Liver (tissue), 9 donors: ENCODE measurements around the gene MAGEB2. TPM values are rescaled to one million over a fixed set of nuclear protein-coding genes. Genes with fewer than 3 reads are reported as not detected.

ENCODE experiments used
- DNase-seq: peaks from one replicate; pipeline ENCODE4 v3.0.0-alpha.2; 2017; ENCODE audit warnings: low spot score
- H3K27ac ChIP-seq, 2 donors: one replicate each; pipeline ENCODE4 v1.7.0; 2013; ENCODE audit warnings: inconsistent platforms in 2 of 2, low read length in 2 of 2, control low read depth in 1 of 2, low read depth in 1 of 2, mild to moderate bottlenecking in 1 of 2
- H3K27me3 ChIP-seq, 4 donors: one replicate each; pipeline versions ENCODE4 v1.6.1 to v1.7.0; 2013; ENCODE audit warnings: low read length in 3 of 4, inconsistent platforms in 1 of 4, mild to moderate bottlenecking in 1 of 4, moderate library complexity in 1 of 4; ENCODE audit not compliant: control insufficient read depth in 4 of 4, insufficient read depth in 4 of 4
- H3K36me3 ChIP-seq, 4 donors: one replicate each; pipeline versions ENCODE4 v1.6.1 to v1.7.0; 2013; ENCODE audit warnings: low read length in 3 of 4, mild to moderate bottlenecking in 3 of 4, low read depth in 1 of 4, moderate library complexity in 1 of 4; ENCODE audit not compliant: control insufficient read depth in 4 of 4, insufficient read depth in 3 of 4
- H3K4me1 ChIP-seq, 4 donors: one replicate each; pipeline versions ENCODE4 v1.6.1 to v1.7.0; 2013; ENCODE audit warnings: low read length in 3 of 4, mild to moderate bottlenecking in 3 of 4, moderate library complexity in 1 of 4; ENCODE audit not compliant: control insufficient read depth in 4 of 4, insufficient read depth in 4 of 4
- H3K4me3 ChIP-seq, 3 donors: one replicate each; pipeline versions ENCODE4 v1.6.1 to v1.7.0; 2013; ENCODE audit warnings: low read length in 3 of 3, control low read depth in 1 of 3, low read depth in 1 of 3, mild to moderate bottlenecking in 1 of 3
- H3K9ac ChIP-seq, 2 donors: one replicate each; pipeline ENCODE4 v1.7.0; 2013; ENCODE audit warnings: low read length in 2 of 2, mild to moderate bottlenecking in 2 of 2, moderate library complexity in 2 of 2, control low read depth in 1 of 2, low read depth in 1 of 2
- H3K9me3 ChIP-seq, 4 donors: one replicate each; pipeline versions ENCODE4 v1.6.1 to v1.7.0; 2013; ENCODE audit warnings: low read length in 3 of 4; ENCODE audit not compliant: control insufficient read depth in 4 of 4
- GABPA ChIP-seq, 2 donors: IDR thresholded peaks in 1 of 2; conservative IDR thresholded peaks in 1 of 2; 2 replicates each; pipeline ENCODE4 v1.6.1; 2016; ENCODE audit warnings: antibody characterized with exemption in 2 of 2, mild to moderate bottlenecking in 1 of 2, moderate library complexity in 1 of 2
- HNF4A ChIP-seq, 2 donors: conservative IDR thresholded peaks; 2 replicates each; pipeline ENCODE4 v1.6.1; 2016; ENCODE audit warnings: antibody characterized with exemption in 2 of 2, mild to moderate bottlenecking in 2 of 2
- HNF4G ChIP-seq: IDR thresholded peaks from 2 replicates; pipeline ENCODE4 v1.6.1; 2016; ENCODE audit warnings: antibody characterized with exemption
- JUND ChIP-seq, 2 donors: IDR thresholded peaks; 2 replicates each; pipeline ENCODE4 v1.6.1; 2016; ENCODE audit warnings: antibody characterized with exemption in 2 of 2
- NR2F2 ChIP-seq: IDR thresholded peaks from 2 replicates; pipeline ENCODE4 v1.6.1; 2016; ENCODE audit warnings: antibody characterized with exemption
- RAD21 ChIP-seq, 2 donors: IDR thresholded peaks; 2 replicates each; pipeline ENCODE4 v1.6.1; 2016; ENCODE audit warnings: antibody characterized with exemption in 2 of 2, mild to moderate bottlenecking in 2 of 2
- RXRA ChIP-seq, 2 donors: IDR thresholded peaks; 2 replicates each; pipeline ENCODE4 v1.6.1; 2017 to 2018; ENCODE audit warnings: antibody characterized with exemption in 2 of 2, mild to moderate bottlenecking in 1 of 2
- WGBS: extraction: QIAGEN DNeasy Blood & Tissue Kit; methylation state at CpG from one replicate; pipeline ENCODE4 v1.1.7; 2013; 5-methylcytosine and 5-hydroxymethylcytosine counted together
- polyA plus RNA-seq, 2 donors: library from polyadenylated mRNA; stranded (reverse) in 1 of 2; unstranded in 1 of 2; fragments of 200-250 nt in 1 of 2; fragments of >200 nt in 1 of 2; fragmentation: Nextera tagmentation in 1 of 2; extraction: Ambion mirVana in 1 of 2; gene quantifications; one replicate each; pipeline versions ENCODE4 v1.2.1 to v1.2.3, GENCODE V29; 2013 to 2015
- total RNA-seq, 2 donors: library from RNA; depleted of rRNA; stranded (reverse); fragments of >200 nt; gene quantifications; one replicate each; pipeline ENCODE4 v1.2.3, GENCODE V29; 2014
- TF ChIP-seq, protein P1 (sequence below): IDR thresholded peaks from 2 replicates; pipeline ENCODE4 v1.6.1; 2016; ENCODE audit warnings: antibody characterized with exemption, mild to moderate bottlenecking
- donor health status: healthy.
- donor health status: healthy.
- donor health status: healthy.
- donor health status: healthy.
- donor health status: healthy.

Gene MAGEB2
- total and polyA plus RNA-seq, 4 donors: not detected

DNA sequence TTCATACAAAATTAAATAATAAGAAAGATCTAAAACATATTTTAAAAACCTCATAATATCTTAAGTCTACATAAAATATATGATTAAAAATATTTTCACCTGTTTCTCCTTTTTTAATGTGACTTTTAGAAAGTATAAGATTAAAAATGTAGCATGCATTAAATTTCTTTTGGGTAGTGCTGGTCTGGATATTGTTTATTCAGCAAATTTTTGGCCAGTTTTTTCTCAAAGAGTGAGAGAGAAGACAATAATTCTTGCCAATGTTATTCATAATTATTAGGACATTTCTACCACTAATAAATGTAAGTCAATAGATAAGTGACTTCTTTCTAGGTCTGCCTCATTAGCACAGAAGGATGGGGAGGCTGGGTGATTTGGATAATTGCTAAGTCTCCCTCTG, 45.6 kb downstream of the MAGEB2 start:
- H3K36me3 ChIP-seq: no peaks in the 10 kb centered on the region
- no peaks in the 10 kb centered on the region for H3K9me3 ChIP-seq
- TF ChIP-seq RAD21 (IDR thresholded peaks at IDR 0.05) (no peak), GABPA (IDR thresholded peaks at IDR 0.05 in 1 of 2, conservative IDR thresholded peaks at IDR 0.05 in 1 of 2) (no peak), HNF4G (no peak), NR2F2 (no peak), HNF4A (conservative IDR thresholded peaks at IDR 0.05) (no peak), RXRA (IDR thresholded peaks at IDR 0.05) (no peak), JUND (IDR thresholded peaks at IDR 0.05) (no peak)
- TF ChIP-seq, protein P1, sequence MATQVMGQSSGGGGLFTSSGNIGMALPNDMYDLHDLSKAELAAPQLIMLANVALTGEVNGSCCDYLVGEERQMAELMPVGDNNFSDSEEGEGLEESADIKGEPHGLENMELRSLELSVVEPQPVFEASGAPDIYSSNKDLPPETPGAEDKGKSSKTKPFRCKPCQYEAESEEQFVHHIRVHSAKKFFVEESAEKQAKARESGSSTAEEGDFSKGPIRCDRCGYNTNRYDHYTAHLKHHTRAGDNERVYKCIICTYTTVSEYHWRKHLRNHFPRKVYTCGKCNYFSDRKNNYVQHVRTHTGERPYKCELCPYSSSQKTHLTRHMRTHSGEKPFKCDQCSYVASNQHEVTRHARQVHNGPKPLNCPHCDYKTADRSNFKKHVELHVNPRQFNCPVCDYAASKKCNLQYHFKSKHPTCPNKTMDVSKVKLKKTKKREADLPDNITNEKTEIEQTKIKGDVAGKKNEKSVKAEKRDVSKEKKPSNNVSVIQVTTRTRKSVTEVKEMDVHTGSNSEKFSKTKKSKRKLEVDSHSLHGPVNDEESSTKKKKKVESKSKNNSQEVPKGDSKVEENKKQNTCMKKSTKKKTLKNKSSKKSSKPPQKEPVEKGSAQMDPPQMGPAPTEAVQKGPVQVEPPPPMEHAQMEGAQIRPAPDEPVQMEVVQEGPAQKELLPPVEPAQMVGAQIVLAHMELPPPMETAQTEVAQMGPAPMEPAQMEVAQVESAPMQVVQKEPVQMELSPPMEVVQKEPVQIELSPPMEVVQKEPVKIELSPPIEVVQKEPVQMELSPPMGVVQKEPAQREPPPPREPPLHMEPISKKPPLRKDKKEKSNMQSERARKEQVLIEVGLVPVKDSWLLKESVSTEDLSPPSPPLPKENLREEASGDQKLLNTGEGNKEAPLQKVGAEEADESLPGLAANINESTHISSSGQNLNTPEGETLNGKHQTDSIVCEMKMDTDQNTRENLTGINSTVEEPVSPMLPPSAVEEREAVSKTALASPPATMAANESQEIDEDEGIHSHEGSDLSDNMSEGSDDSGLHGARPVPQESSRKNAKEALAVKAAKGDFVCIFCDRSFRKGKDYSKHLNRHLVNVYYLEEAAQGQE: no peak
- no peak overlapping the region for H3K9ac ChIP-seq
- H3K4me1 ChIP-seq: no peaks in the 10 kb centered on the region
- no peak overlapping the region for H3K27ac ChIP-seq
- DNase-seq: no peak
- H3K4me3 ChIP-seq: no peak overlapping the region
- no peaks in the 10 kb centered on the region for H3K27me3 ChIP-seq

- no peak for DNase-seq
- TF ChIP-seq RAD21 (IDR thresholded peaks at IDR 0.05): no peak
- Histone ChIP-seq H3K9ac (no peak overlapping the region), H3K4me1 (no peaks in the 10 kb centered on the region), H3K36me3 (no peaks in the 10 kb centered on the region), H3K4me3 (no peak overlapping the region), H3K27ac (no peak overlapping the region), H3K27me3 (no peaks in the 10 kb centered on the region), H3K9me3 (no peaks in the 10 kb centered on the region)
- WGBS: 74% methylated on average over 1 of the region's 1 CpG
Observed at GRCh38 chrX:30262763-30263162, 47.4 kb downstream of the MAGEB2 start.

Other genes with a start within 250 kb of the MAGEB2 start
- not detected for gene MAGEB3, start 15.1 kb downstream of the MAGEB2 start, total RNA-seq
- gene MAGEB3, start 15.1 kb downstream of the MAGEB2 start, polyA plus RNA-seq: not detected
- gene MAGEB4, start 26.4 kb downstream of the MAGEB2 start, total RNA-seq: not detected
- not detected for gene MAGEB4, start 26.4 kb downstream of the MAGEB2 start, polyA plus RNA-seq
- gene MAGEB1, start 31.6 kb downstream of the MAGEB2 start, total RNA-seq: not detected
- not detected for gene MAGEB1, start 31.6 kb downstream of the MAGEB2 start, polyA plus RNA-seq
- not detected for gene NR0B1, start 93.8 kb downstream of the MAGEB2 start, total RNA-seq
- not detected for gene NR0B1, start 93.8 kb downstream of the MAGEB2 start, polyA plus RNA-seq